Activated gamma-delta T cell treated with anti-CD3 and anti-CD28 coated beads, Interleukin-2, amount 50 U/mL, for 16 hours (primary cell): ENCODE results near the gene NAV3.

Source experiments
- DNase-seq: peaks from one replicate; pipeline ENCODE4 v3.0.0-alpha.2; 2020; ENCODE audit warnings: low read depth

Gene NAV3

GRCh38 chr12:78119351-78119918 lies 288.7 kb downstream of the NAV3 start:
- DNase-seq: no peak

- DNase-seq: no peak
Observed at GRCh38 chr12:78120306-78120705, 289.6 kb downstream of the NAV3 start.

- DNase-seq: no peak
Observed at GRCh38 chr12:78120866-78121560, 290.3 kb downstream of the NAV3 start.

GRCh38 chr12:78121969-78122610 lies 291.4 kb downstream of the NAV3 start:
- no peak for DNase-seq

DNA sequence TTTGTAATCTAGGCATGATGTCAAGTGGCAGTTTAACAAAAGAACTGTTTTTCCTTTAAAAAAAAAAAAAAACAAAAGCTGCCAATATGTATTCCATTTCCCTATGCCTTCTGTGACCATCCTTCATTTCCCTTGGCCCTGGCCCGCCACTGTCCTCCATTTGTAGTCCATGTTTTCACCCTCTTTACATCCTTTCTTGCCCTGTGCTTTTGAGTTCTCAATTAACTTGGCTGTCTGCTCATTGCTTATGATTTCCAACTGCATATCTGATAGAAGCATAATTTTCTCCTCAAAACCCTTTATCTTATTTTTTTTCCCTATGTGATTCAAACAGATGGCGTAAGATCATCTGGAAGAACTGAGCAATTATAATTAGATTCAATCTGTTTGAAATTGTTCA lies 297.5 kb downstream of the NAV3 start:
- no peak for DNase-seq

DNA sequence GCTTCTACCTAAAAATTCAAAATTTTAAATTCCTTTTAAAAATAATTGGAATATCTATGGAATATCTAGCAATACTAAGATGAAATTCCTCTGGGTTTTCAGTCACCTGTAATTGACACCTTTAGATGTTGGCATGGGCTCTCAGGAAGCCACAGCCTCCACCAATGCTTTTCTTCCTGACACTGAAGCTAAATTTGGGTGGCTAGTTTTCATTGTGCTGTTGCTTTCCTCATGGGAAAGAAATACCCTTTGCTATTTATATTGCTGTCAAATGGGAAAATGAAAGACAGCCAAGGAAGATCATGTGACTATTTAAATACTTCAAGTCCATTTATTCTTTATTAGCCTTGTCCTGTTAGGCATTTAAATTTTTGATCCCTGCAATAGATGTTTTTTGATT lies 313.0 kb downstream of the NAV3 start:
- no peak for DNase-seq

DNA sequence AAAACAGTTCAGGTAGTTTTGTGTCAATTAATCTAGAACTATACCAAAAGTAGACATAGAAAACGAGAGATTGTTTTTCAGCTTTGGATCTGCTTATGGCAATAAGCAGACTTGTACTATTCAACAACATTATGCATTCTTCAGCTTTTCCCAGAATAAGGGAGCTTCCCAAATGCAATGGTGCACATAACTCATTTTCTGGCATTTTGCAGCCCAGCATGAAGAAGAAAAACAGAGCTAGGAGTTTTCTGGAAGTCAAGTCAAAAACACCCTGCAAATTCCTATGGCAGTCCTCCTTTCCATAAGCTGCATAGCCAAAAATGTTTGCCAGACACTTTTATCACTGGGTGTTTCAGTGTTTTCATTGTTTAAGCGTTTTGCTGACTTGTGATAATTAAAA lies 314.7 kb downstream of the NAV3 start:
- DNase-seq: no peak

DNA sequence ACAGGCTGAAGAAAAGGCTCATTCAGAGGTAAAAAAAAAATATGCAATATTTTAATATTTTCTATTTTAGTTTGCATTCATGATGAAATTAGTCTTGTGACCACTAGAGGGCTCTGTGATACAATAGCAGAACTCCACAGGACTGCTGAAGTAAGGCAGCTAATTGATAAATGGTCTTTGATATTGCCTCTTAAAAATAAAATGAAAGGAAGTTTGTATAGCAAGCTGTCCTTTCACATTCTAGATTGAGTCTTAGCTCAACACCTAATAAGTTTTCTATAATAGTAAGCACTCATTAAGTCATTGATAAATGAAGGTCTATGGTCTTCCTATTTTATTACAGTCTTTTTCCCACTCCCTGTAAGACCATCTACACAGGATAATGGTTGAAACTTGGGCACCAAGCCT lies 315.7 kb downstream of the NAV3 start:
- no peak for DNase-seq

DNA sequence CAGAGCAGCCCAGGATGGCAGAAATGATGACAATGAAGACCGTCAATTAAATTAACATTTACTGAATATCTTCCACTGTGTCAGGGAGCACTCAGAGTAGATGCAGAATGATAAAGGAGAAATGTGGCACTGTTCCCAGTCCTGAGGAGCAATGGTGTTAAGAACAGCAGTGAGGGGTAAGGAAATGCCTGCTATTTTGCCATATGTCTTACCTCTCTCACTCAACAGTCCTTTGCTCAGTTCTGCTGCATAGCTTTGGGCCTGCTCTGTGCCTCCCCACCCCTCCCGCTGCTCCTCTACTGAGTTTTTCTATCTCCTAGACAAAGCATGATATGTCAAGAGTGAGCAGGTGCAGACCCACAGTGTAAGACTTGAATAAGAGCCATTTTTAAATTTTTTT lies 318.8 kb downstream of the NAV3 start:
- DNase-seq: no peak

DNA sequence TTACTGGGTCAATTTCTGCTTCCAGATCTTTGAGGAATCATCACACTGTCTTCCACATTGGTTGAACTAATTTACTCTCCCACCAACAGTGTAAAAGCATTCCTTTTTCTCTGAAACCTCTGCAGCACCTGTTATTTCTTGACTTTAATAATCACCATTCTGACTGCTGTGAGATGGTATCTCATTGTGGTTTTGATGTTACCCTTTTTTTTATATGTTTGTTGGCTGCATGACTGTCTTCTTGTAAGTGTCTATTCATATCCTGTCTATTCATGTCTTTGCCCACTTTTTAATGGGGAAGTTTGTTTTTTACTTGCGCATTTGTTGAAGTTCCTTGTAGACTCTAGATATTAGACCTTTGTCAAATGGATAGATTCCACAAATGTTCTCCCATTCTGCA lies 324.9 kb downstream of the NAV3 start:
- no peak for DNase-seq

- no peak for DNase-seq
Observed at GRCh38 chr12:78156751-78157150, 326.1 kb downstream of the NAV3 start.

DNA sequence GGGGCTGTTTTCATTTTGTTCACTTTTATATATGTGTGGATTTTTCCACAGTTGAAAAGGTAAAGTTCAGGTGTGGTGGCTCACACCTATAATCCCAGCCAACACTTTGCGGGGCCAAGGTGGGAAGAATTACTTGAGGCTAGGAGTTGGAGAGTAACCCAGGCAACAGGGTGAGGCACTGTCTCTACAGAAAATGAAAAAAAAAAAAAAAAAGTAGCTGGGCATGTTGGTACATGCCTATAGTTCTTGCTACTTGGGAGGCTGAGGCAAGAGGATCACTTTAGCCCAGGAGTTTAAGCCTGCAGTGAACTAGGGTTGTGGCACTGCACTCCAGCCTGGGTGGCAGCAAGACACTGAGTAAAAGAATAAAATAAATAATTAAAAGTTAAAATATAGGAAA lies 326.5 kb downstream of the NAV3 start:
- DNase-seq: no peak

- DNase-seq: no peak
Observed at GRCh38 chr12:78164154-78164553, 333.5 kb downstream of the NAV3 start.

- DNase-seq: no peak
Observed at GRCh38 chr12:78167510-78167909, 336.8 kb downstream of the NAV3 start.

GRCh38 chr12:78171061-78171460 lies 340.4 kb downstream of the NAV3 start:
- no peak for DNase-seq

DNA sequence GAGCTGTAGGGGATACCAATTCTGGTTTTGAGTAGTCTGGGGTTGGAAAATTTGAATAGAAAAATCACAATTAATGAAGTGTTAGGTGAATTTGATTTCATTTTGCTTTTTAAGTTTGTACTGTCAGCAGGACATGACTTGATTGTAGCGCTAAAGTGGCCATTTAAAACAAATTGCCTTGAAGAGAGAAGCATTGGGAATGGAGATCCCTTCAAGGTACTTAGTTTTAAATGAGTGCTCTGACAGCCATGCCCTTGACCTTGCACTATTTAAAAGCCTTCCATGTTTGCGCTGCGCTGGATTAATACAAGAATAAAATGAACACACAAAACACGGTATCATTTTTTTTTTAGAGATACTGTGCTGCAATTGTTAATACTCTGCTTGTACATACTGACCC lies 345.9 kb downstream of the NAV3 start:
- DNase-seq: no peak

DNA sequence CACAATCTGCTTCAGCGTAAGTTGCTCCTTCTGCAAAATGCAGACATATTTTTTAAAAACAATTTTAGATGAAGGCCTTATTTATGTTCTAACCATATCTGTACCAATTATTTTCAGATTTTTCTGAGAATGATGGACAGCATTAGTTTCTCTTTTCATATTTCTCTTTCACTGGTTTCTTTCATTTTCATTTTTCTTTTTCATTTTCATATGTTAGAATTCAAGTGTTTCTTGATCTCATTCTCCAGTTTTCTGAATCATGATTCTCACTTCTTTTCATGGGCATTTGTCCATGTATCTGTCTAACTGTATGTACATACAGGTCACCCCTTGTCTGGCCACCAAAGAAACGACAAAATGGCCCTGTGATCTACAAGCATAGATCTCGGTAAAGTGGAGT lies 346.6 kb downstream of the NAV3 start:
- no peak for DNase-seq

GRCh38 chr12:78179346-78179745 lies 348.7 kb downstream of the NAV3 start:
- no peak for DNase-seq

DNA sequence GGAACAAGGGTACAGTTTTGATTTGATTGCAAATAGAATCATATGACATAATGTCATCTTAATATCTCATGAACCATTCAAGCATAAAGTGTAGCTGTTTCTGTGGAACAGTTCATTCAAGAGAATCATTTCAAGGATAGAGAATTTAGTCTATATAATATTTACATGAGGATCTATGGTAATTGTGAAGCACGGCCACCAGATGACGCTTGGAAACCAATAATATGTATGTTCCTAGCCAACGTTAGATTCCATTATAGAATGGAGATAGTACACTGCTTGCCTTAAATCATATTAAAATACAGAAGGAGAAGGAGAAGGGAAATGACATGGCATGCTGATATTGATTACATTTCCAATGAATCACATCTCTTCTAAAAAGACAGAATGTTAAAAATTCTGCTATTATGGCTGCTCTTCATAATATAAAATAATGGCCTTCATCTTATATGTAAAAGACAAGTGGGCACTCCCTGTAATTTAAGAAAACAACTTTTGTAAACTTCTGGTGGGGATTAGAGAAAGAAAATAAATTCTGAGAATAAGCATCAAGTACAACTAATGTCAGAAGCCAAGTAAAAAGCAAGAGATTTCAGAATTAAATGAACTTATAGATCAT lies 351.0 kb downstream of the NAV3 start:
- no peak for DNase-seq

GRCh38 chr12:78183824-78184223 lies 353.1 kb downstream of the NAV3 start:
- DNase-seq: no peak

DNA sequence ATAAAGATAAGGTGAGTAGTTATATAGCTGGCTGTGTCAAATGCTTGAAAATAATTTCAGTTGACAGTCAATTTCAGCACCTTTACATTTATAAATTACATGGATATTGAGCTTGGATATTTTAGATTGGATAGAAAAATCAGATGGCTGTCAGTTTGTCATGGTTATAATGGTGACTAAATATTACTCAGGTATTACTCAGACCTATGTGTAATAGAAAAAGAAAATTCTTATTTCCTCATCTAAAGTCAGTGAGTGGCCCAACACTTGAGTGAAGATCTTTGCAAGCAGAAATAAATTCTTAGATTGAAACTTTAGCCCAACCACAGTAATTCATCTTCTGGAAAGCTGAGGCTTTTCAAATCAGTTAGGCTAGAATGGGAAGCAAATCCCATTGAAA lies 354.4 kb downstream of the NAV3 start:
- no peak for DNase-seq

DNA sequence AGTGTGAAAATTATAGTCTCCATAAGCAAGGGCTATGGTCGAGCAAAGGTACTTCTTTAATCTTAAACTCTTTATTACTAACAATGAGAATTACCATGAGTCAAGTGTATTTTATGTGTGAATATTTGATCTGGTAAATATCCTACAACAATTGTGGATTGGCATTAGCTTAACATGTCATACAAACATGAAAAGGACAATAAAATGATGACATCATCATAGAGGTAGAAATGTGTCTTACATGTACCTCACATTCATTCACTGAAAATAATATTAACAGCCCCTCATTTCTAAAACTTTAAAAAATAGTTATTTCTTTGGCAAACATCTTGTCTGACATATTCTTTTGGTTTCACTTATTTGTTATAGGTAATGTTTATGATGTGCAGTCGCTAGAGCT lies 355.0 kb downstream of the NAV3 start:
- DNase-seq: no peak

DNA sequence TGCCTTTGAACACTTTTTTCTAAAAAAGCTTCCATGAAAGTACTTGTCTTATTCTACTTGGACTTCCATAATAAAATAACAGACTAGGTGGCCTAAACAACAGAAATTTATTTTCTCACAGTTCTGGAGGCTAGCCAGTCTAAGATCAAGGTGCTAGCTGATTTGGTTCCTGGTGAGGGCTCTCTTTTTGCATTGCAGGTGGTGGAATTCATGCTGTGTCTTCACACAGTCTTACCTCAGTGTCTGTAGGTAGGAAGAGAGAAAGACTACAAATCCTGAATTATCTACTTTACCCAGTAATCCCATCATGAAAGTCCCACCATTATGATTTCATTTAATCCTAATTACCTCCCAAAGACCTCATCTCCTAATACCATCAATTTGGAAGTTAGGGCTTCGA lies 356.0 kb downstream of the NAV3 start:
- no peak for DNase-seq
